ENCODE measurements around the gene KRTAP19-8. TPM values are rescaled to one million over a fixed set of nuclear protein-coding genes. Genes with fewer than 3 reads are reported as not detected.

KRTAP19-8 gene, protein sequence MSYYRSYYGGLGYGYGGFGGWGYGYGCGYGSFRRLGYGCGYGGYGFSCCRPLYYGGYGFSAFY
- not detected in 2 replicates for total RNA-seq (2014; rRNA removed; shearing (Covaris generic))

GRCh38 chr21:31038376-31038775, at the start of gene KRTAP19-8:
KRTAP19-8 (minus strand) TSS chr21:31038476; CDS start chr21:31038443, 33 bp downstream.
- no peak for DNase-seq (ENCODE audit: low read depth)

DNA sequence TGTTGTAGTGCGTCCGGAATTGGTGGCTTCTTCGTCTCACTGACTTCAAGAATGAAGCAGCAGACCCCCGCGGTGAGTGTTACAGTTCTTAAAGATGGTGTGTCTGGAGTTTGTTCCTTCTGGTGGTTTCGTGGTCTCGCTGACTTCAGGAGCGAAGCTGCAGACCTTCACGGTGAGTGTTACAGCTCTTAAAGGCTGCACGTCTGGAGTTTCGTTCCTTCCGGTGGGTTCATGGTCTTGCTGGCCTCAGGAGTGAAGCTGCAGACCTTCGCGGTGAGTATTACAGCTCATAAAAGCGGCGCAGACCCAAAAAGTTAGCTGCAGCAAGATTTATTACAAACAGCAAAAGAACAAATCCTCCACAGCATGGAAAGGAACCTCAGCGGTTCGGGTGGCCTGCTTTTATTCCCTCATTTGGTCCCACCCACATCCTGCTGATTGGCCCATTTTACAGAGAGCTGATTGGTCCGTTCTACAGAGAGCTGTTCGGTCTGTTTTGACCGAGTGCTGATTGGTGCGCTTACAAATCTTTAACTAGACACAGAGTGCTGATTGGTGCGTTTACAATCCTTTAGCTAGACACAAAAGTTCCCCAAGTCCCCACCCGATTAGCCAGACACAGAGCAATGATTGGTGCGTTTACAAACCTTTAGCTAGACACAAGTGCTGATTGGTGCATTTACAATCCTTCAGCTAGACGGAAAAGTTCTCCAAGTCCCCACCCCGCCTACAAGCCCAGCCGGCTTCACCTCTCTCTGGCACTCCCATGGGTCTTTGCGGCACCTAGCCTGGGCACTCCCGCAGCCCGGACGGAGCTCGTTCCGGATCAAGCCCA, 49.6 kb upstream of the KRTAP19-8 start:
- DNase-seq (ENCODE audit: low read depth) = no peak

DNA sequence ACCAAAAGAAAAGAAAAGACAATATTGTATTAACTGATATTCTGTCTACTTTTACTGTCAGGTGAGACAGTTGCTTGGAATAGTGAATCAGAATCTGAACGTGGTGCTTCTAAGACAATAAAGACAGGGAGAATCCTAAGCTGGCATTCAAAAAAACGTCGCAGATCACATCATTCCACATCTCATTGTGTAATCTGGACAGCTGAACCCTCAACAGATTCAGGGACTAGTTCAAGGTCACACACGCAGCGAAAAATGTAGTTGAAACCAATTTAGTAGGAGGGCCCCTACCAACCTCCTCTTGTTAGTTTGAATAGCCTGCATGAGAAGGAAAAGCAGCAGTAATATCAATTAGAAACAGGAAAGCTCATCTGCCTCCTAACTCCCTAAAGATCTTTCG, 46.4 kb upstream of the KRTAP19-8 start:
- no peak for DNase-seq (ENCODE audit: low read depth)

- DNase-seq (ENCODE audit: low read depth) = peak; percentile 60
Observed at GRCh38 chr21:31078796-31079195, 40.5 kb upstream of the KRTAP19-8 start.

GRCh38 chr21:31078216-31078615, 39.9 kb upstream of the KRTAP19-8 start:
- DNase-seq (ENCODE audit: low read depth) = no peak

DNA sequence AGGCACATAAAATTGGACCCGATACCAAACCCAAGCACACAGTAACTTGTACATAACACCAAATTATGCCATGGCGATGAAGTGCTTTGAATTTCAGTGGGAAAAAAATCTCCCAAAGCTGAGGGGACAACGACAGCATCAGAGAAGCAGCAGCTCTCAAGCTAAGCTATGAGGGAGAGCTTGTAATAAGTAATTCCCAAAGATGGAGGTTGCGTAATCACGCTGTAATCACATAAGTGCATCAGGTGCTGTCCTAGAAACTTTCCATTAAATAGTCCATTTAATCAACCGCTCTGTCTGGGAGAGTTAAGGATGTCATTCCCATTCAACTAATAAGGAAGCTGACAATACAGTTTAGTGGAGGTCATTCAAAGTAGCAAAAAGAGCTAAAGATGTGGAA, 37.6 kb upstream of the KRTAP19-8 start:
- DNase-seq (ENCODE audit: low read depth) = no peak

- no peak for DNase-seq (ENCODE audit: low read depth)
Observed at GRCh38 chr21:31072533-31072932, 34.3 kb upstream of the KRTAP19-8 start.

DNA sequence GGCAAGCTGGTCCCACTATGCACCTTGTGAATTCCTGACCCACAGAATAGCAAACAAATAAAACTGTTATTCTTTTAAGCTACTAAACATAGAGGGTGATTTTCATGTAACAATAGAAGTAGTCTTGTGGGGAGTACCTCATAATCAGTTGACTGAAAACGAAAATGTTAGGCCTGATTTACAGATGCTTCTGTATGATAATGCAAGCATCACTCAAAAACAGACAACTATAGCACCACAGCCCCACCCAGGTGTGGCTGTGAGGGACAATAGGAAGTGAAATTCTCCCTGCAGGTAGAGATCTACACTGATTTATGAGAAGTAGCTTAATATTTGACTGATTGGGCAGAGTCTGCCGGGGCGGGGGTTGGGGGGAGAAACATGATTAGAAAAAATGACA, 26.5 kb upstream of the KRTAP19-8 start:
- no peak for DNase-seq (ENCODE audit: low read depth)

GRCh38 chr21:31052489-31053142, 14.3 kb upstream of the KRTAP19-8 start:
- no peak for DNase-seq (ENCODE audit: low read depth)

GRCh38 chr21:31050577-31051157, 12.4 kb upstream of the KRTAP19-8 start:
- no peak for DNase-seq (ENCODE audit: low read depth)

DNA sequence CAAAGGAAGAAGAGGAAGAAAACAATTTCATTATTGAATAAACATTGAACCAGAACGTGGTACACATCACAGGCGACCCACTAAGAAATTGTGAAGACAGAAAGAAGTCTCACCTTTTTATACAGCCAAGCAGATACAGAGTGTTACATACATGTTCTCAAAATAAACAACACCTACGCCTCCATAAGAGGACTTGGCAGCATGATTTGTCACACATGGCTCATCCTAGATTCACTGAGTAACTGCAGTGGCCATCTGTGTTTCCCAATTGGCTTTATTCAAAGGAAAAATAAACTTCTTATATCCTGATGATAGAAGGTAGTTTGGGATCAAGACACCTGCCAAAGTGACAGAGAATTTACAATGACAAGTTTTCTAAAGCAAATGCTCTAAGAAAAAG, 7.6 kb upstream of the KRTAP19-8 start:
- DNase-seq (ENCODE audit: low read depth) = no peak

DNA sequence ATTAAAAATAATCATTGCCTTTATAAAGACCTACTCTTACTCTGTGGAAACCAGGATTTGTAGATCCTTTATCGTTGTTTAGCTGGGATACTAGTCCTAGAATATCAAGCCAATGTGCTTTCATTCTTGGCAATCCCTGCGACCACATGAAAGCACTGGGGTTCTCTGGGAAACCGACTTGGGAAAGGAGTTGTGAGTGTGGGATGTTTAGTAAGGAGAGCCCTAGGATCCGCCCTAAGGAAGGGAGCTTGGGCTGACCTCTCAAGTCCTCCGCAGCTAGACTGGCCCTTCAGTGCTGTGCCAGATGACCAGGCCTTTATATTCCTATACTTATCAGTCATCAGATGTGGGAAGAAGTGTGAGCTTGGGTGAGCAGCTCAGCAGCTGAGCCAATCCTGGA, 5.2 kb upstream of the KRTAP19-8 start:
- no peak for DNase-seq (ENCODE audit: low read depth)

GRCh38 chr21:31042080-31042464, 3.8 kb upstream of the KRTAP19-8 start:
- no peak for DNase-seq (ENCODE audit: low read depth)

DNA sequence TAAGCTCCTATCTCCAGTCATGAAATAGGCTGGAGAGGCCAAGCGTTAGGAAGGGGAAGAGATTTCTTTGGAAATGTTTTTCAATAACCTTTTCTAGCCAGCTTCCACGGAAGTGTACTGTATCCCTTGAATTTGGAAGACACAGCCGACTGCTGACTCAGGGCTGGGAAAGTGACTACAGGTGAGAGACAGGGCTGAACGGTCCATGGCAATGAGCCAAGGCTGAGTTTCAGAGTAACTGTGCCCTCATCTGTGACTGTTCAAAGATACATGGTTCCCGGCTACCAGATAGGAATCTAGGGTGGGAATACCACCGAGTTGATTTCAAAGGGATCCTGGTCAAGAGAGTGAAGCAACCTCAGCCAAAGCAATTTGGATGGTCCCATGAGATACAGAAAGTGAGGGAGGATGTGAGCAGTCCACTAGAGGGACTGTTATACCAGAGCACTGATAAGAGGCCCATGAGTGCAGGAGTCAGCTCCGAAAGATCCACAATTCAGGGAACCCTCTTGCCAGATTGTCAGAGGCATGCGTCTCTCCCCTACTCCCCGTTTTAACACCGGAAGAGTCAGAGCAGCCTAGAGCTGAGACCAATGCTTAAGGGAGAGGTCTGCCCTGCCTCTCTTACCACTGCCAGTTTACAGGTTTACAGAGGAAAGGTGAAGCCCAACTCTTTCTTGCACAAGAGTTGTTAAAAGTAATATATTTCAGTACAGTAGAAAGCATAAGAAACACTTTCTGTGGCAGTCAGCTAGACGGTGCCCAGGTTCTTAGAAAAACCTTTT, 3.2 kb upstream of the KRTAP19-8 start:
- DNase-seq (ENCODE audit: low read depth) = no peak

DNA sequence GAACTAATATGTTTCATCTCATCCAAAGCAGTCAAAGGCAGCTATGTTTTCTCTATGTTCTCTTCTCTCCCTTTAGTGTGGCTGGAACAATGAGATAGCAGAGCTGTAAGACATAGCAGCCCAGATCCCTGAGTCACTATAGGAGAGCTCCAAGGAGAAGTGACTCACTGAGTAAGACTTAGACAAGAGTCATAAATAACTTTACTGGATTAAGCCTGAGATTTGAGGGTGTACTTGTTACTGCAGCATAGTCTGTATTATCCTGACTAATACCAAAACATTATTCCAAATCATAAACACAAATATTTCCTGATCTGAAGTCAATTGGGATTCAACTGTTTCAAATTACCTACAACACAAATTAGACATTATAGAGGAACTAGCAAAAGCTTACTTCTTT, 3.9 kb downstream of the KRTAP19-8 start:
- DNase-seq (ENCODE audit: low read depth) = peak; percentile 12

DNA sequence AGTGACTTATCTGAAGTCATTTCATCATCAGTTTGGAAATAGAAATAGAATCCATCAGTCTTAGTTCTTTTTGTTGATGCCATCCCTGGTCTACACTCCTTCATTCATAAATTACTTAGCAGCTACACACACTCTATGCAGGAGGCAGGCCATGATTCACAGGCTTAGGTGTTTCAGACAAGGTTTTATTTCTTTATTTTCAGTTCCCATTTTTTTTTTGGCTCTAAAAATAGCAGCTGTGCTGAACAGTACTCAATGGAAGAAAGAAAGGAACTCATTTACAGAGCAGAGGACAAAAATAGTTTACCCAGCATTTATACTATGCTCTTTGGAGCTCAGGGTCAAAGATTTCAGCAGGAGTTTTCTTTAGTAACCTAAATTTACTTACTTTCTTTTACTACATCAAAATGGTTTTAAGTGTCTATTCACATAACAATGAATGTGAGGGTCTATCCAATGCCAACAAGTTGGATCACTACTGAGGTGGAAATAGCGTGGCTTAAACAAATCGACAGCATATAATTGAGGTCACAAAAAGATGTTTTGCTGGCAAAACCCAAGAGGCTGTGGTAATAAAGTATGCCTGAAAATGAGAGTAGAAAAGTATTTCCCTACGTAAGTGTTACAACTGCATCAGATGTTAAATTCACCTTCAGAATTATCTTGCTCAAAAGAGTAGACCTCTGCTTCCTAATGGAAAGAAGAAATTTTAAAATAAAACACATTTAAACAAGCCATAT, 7.7 kb downstream of the KRTAP19-8 start:
- no peak for DNase-seq (ENCODE audit: low read depth)

GRCh38 chr21:31023680-31024079, 14.6 kb downstream of the KRTAP19-8 start:
- no peak for DNase-seq (ENCODE audit: low read depth)

- DNase-seq (ENCODE audit: low read depth) = no peak
Observed at GRCh38 chr21:31022306-31022705, 16.0 kb downstream of the KRTAP19-8 start.

DNA sequence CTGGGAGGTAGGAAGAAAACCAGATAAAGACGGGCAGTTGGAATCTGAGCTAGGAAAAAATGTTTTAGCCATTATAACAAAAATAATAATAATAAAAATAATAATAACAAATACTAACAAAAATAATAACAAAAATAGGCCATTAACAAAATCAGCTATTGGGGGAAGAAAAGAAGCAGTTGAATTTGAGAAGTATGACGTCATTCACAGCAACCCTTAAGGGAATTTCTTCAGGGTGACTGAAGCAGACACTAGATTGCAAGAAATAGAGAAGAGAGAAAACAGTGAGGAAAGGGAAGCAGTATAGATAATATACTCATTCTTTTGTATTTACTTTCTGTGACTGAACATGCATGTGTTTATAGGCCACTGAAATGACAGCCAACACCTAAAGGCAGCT, 20.0 kb downstream of the KRTAP19-8 start:
- no peak for DNase-seq (ENCODE audit: low read depth)

DNA sequence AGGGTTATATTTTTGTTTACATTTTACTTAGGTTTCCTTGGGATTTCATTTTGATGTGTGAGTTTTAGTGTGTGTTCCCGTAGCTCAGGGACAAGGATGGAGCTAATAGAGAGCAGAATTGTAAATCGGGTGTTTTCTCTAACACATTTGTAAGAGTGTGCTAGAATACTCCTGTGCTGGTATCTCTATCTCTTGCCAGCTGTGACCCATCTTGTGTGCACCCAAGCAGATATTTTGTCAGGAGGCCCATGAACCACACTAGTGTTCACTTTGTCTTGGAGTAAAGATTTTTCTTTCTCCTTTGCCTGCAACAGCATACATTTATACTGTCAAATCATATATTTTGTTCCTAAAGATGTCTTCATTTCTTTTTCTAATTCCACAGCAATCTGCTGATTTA, 23.4 kb downstream of the KRTAP19-8 start:
- no peak for DNase-seq (ENCODE audit: low read depth)

Data from Daoy (cell line).